SK-N-SH treated with all-trans-retinoic acid at 6 μM for 48 hours (cell line): ENCODE data around the gene KIAA1755.

Experiments
- ARNTL ChIP-seq: fragments of 450-650 bp; formaldehyde crosslinking; IDR thresholded peaks from 2 replicates; pipeline ENCODE4 v1.5.0; 2020; ENCODE audit warnings: low read depth, mild to moderate bottlenecking, moderate library complexity, borderline replicate concordance
- CREB5 ChIP-seq: fragments of 250-450 bp; sonication (Bioruptor Pico); IDR thresholded peaks from 2 replicates; pipeline ENCODE4 v1.5.1; 2020; ENCODE audit warnings: low read depth, mild to moderate bottlenecking, moderate library complexity
- CSDC2 ChIP-seq: fragments of 250-450 bp; sonication (Bioruptor Pico); IDR thresholded peaks from 2 replicates; pipeline ENCODE4 v1.5.0; 2020; ENCODE audit warnings: mild to moderate bottlenecking, moderate library complexity
- ISL1 ChIP-seq: fragments of 250-450 bp; sonication (Bioruptor Pico); IDR thresholded peaks from 2 replicates; pipeline ENCODE4 v2.1.2; 2022; ENCODE audit warnings: mild to moderate bottlenecking, moderate library complexity
- OSR1 ChIP-seq: fragments of 250-450 bp; sonication (Bioruptor Pico); IDR thresholded peaks from 2 replicates; pipeline ENCODE4 v1.8.0; 2022; ENCODE audit warnings: moderate library complexity, mild to moderate bottlenecking, inconsistent platforms
- PATZ1 ChIP-seq: fragments of 250-450 bp; sonication (Bioruptor Pico); IDR thresholded peaks from 2 replicates; pipeline ENCODE4 v1.8.0; 2020; ENCODE audit warnings: mild to moderate bottlenecking, moderate library complexity, borderline replicate concordance
- RARB ChIP-seq: fragments of 250-450 bp; sonication (Bioruptor Pico); IDR thresholded peaks from 2 replicates; pipeline ENCODE4 v1.8.0; 2021; ENCODE audit warnings: mild to moderate bottlenecking, moderate library complexity
- SNAI2 ChIP-seq: fragments of 250-450 bp; sonication (Bioruptor Pico); IDR thresholded peaks from 2 replicates; pipeline ENCODE4 v1.5.0; 2020; ENCODE audit warnings: mild to moderate bottlenecking, moderate library complexity
- TOX ChIP-seq: fragments of 250-450 bp; sonication (Bioruptor Pico); IDR thresholded peaks from 2 replicates; pipeline ENCODE4 v1.8.0; 2021; ENCODE audit warnings: mild to moderate bottlenecking, moderate library complexity, borderline replicate concordance
- ZFP3 ChIP-seq: fragments of 250-450 bp; sonication (Bioruptor Pico); IDR thresholded peaks from 2 replicates; pipeline ENCODE4 v1.5.0; 2020; ENCODE audit warnings: mild to moderate bottlenecking, moderate library complexity

DNA sequence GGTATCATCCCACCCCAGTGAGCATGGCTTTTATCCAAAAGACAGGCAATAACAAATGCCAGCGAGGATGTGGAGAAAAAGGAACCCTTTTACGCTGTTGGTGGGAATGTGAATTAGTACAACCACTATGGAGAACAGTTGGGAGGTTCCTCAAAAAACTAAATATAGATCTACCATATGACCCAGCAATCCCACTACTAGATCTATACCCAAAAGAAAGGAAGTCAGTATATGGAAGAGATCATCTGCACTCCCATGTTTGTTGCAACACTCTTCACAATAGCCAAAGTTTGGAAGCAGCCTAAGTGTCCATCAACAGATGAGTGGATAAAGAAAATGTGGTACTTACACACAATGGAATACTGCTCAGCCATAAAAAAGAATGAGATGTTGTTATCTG is 5.9 kb upstream of the KIAA1755 start:
- TF ChIP-seq ISL1 (CRISPR knock-in tag) (no peak), CREB5 (CRISPR knock-in tag) (no peak), PATZ1 (no peak), TOX (CRISPR knock-in tag) (no peak), SNAI2 (CRISPR knock-in tag) (no peak), ARNTL (CRISPR knock-in tag) (no peak), CSDC2 (no peak), RARB (CRISPR knock-in tag) (no peak), ZFP3 (CRISPR knock-in tag) (no peak), OSR1 (CRISPR knock-in tag) (no peak)
